Uterus (tissue), 2 donors: Measurements from ENCODE around the gene EPB41L2.

Source experiments
- CTCF ChIP-seq, 4 experiments: fragments of 200-600 bp in 2 of 4; fragments of 450-650 bp in 2 of 4; sonication (generic) in 2 of 4; IDR thresholded peaks; one replicate each; pipeline ENCODE4 v1.5.1; 2016 to 2019; ENCODE audit warnings: antibody characterized with exemption in 4 of 4, mild to moderate bottlenecking in 2 of 4, moderate library complexity in 1 of 4
- POLR2A ChIP-seq, 2 donors: fragments of 450-650 bp; IDR thresholded peaks; one replicate each; pipeline ENCODE4 v1.6.1; 2016; ENCODE audit warnings: antibody characterized with exemption in 2 of 2, mild to moderate bottlenecking in 1 of 2, moderate library complexity in 1 of 2

GRCh38 chr6:131049608-131050007 lies 13.4 kb downstream of the EPB41L2 start:
- TF ChIP-seq CTCF (IDR thresholded peaks at IDR 0.05) (no peak), POLR2A (IDR thresholded peaks at IDR 0.05) (no peak)
